ENCODE measurements around the gene DVL3. TPM values are rescaled to one million over a fixed set of nuclear protein-coding genes. Genes with fewer than 3 reads are reported as not detected.

DVL3 gene
- total RNA-seq, 1 experiment from 2014 or later, result 86.7 TPM

DNA sequence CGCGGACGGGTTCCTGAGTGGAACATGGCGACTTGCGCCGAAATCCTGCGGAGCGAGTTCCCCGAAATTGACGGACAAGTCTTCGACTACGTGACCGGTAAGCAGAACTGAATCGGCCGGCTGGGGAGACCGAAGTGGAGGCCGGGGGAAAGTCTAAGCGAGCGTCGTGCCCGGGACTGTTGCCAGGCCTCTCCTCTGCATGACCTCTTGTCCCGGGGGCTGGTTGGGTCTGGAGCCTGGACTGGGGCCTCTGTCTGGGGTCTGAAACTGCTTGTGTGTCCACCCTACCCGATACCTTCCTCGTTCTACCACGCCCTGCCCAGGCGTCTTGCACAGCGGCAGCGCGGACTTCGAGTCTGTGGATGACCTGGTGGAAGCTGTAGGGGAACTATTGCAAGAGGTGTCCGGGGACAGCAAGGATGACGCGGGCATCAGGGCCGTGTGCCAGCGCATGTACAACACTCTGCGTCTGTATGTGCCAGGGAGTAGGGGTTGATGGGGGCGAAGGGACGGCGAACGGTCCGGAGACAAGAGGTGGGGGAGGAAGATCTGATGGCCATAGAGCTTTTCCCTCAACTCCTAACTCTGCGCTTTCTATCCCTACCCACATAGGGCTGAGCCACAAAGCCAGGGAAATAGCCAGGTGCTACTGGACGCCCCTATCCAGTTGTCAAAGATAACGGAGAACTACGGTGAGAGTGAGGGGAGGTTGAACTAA lies 31.2 kb downstream of the DVL3 start, which contains the start of gene ABCF3:
TSS of gene ABCF3 (plus strand) at position 16 of the 718 bp plus-strand sequence. CDS start at position 25, 9 bp downstream.
- H3K4me3 ChIP-seq (ENCODE audit: low read depth, low read length), result peak within 1 kb of the TSS; percentile 95
- intact Hi-C loops (cut with micrococcal nuclease; ENCODE audit: unreplicated experiment), result loop anchor here (2.0 kb wide), 1 partner anchor 42 kb away; the partner anchor contains the start of gene VWA5B2
- DNase-seq, result no peak
- H3K4me1 ChIP-seq, result 0 out of 2 replicates have a peak, but pooled peaks cover 8% of the 10 kb centered on the region
- H3K27me3 ChIP-seq (replicated peaks; ENCODE audit: control insufficient read depth, insufficient read depth, low read length), result no peaks in the 10 kb centered on the region
- no TSS peak for BruUV-seq (replicated peaks)
- TF ChIP-seq, protein P1, sequence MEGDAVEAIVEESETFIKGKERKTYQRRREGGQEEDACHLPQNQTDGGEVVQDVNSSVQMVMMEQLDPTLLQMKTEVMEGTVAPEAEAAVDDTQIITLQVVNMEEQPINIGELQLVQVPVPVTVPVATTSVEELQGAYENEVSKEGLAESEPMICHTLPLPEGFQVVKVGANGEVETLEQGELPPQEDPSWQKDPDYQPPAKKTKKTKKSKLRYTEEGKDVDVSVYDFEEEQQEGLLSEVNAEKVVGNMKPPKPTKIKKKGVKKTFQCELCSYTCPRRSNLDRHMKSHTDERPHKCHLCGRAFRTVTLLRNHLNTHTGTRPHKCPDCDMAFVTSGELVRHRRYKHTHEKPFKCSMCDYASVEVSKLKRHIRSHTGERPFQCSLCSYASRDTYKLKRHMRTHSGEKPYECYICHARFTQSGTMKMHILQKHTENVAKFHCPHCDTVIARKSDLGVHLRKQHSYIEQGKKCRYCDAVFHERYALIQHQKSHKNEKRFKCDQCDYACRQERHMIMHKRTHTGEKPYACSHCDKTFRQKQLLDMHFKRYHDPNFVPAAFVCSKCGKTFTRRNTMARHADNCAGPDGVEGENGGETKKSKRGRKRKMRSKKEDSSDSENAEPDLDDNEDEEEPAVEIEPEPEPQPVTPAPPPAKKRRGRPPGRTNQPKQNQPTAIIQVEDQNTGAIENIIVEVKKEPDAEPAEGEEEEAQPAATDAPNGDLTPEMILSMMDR (IDR thresholded peaks at IDR 0.05; ENCODE audit: insufficient read depth in 1 of 2, low read depth in 1 of 2, low read length in 1 of 2, severe bottlenecking in 1 of 2, unreplicated experiment in 1 of 2), result no peak
- ChIA-PET POLR2A (interaction anchor here (0.5 to 1.4 kb wide), 9 partner anchors 11 to 168 kb away, joined by 3 to 8 read pairs (median 4); partner anchors contain the start of genes ABCC5, AP2M1 and EIF2B5), CTCF (interaction anchor here (0.9 to 1.0 kb wide), 2 partner anchors 9 to 41 kb away, joined by 3 to 4 read pairs; no protein-coding TSS in a partner anchor)
- peaks cover 15% of the 10 kb centered on the region for H3K4me1 Mint-ChIP-seq (ENCODE audit: low read depth, unreplicated experiment)
- H3K27ac Mint-ChIP-seq (ENCODE audit: unreplicated experiment), result peak within 1 kb of the TSS; percentile 96
- no peaks in the 10 kb centered on the region for H3K27me3 Mint-ChIP-seq (ENCODE audit: insufficient read depth, unreplicated experiment)
- H3K9me3 Mint-ChIP-seq (ENCODE audit: unreplicated experiment), result no peaks in the 10 kb centered on the region
- peaks cover 3% of the 10 kb centered on the region; the same call in 1 of the 2 replicates for H3K36me3 ChIP-seq (ENCODE audit: control insufficient read depth, insufficient read depth, low read length)
- peaks cover 68% of the 10 kb centered on the region for H3K36me3 Mint-ChIP-seq (ENCODE audit: insufficient read depth, unreplicated experiment)
- H3K4me3 Mint-ChIP-seq (ENCODE audit: unreplicated experiment), result peak within 1 kb of the TSS; percentile 86
- H3K9me3 ChIP-seq, result no peaks in the 10 kb centered on the region

DNA sequence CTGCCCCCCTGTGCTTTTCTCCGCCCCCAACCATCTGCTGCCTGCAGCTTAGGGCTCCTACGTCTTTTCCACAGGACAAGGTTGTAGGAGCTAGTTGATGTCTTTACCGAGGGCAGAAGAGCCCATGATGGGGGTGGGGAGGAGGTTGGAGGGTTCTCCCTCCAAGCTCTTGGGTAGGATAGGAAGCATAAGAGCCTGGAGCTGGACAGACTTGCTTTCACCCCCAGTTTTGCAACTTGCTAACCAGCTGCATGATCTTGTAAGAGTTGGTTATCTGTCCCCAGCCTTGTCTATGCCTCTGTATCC lies 31.7 kb downstream of the DVL3 start:
- no peaks in the 10 kb centered on the region for H3K9me3 ChIP-seq
- peak overlapping the region; percentile 95 for H3K4me3 ChIP-seq (ENCODE audit: low read depth, low read length)
- H3K27me3 Mint-ChIP-seq (ENCODE audit: insufficient read depth, unreplicated experiment), result no peaks in the 10 kb centered on the region
- H3K4me1 ChIP-seq, result 0 out of 2 replicates have a peak, but pooled peaks cover 8% of the 10 kb centered on the region
- POLR2A ChIA-PET, result interaction anchor here (0.5 to 1.1 kb wide), 2 partner anchors 10 to 48 kb away, joined by 3 to 6 read pairs; no protein-coding TSS in a partner anchor
- H3K27ac Mint-ChIP-seq (ENCODE audit: unreplicated experiment), result peak overlapping the region; percentile 96
- no peak for DNase-seq
- peaks cover 1% of the 10 kb centered on the region; the same call in 1 of the 2 replicates for H3K36me3 ChIP-seq (ENCODE audit: control insufficient read depth, insufficient read depth, low read length)
- peak overlapping the region; percentile 86 for H3K4me3 Mint-ChIP-seq (ENCODE audit: unreplicated experiment)
- no peaks in the 10 kb centered on the region for H3K9me3 Mint-ChIP-seq (ENCODE audit: unreplicated experiment)
- TF ChIP-seq, protein P1 (IDR thresholded peaks at IDR 0.05; ENCODE audit: insufficient read depth in 1 of 2, low read depth in 1 of 2, low read length in 1 of 2, severe bottlenecking in 1 of 2, unreplicated experiment in 1 of 2), result no peak
- peaks cover 15% of the 10 kb centered on the region for H3K4me1 Mint-ChIP-seq (ENCODE audit: low read depth, unreplicated experiment)
- H3K36me3 Mint-ChIP-seq (ENCODE audit: insufficient read depth, unreplicated experiment), result peaks cover 67% of the 10 kb centered on the region
- intact Hi-C loops (cut with micrococcal nuclease; ENCODE audit: unreplicated experiment), result loop anchor here (2.0 kb wide), 1 partner anchor 42 kb away; the partner anchor contains the start of gene VWA5B2
- no peaks in the 10 kb centered on the region for H3K27me3 ChIP-seq (replicated peaks; ENCODE audit: control insufficient read depth, insufficient read depth, low read length)
- CTCF ChIA-PET, result no interaction called here
- TSS peak; percentile 53 for BruUV-seq (replicated peaks)

DNA sequence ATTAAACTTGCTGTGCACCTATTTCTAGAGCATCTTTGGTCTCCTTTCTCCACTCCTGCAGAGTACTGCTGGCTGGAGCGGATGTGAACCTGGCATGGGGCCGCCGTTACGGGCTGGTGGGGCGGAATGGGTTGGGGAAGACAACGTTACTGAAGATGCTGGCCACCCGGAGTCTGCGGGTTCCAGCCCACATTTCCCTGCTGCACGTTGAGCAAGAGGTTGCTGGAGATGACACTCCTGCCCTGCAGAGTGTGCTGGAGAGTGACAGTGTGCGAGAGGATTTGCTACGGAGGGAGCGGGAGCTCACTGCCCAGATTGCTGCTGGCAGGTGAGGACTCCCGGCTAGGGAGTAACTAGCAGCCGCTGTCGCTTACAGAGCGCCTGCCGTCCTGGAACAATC lies 32.9 kb downstream of the DVL3 start:
- no peak overlapping the region for H3K4me3 ChIP-seq (ENCODE audit: low read depth, low read length)
- DNase-seq, result no peak
- Mint-ChIP-seq H3K9me3 (ENCODE audit: unreplicated experiment) (no peaks in the 10 kb centered on the region), H3K36me3 (ENCODE audit: insufficient read depth, unreplicated experiment) (peaks cover 70% of the 10 kb centered on the region), H3K4me3 (ENCODE audit: unreplicated experiment) (no peak overlapping the region), H3K27ac (ENCODE audit: unreplicated experiment) (no peak overlapping the region), H3K4me1 (ENCODE audit: low read depth, unreplicated experiment) (peaks cover 15% of the 10 kb centered on the region), H3K27me3 (ENCODE audit: insufficient read depth, unreplicated experiment) (no peaks in the 10 kb centered on the region)
- intact Hi-C loops (cut with micrococcal nuclease; ENCODE audit: unreplicated experiment), result no loop called here
- BruUV-seq (replicated peaks), result no TSS peak
- POLR2A ChIA-PET, result no interaction called here
- TF ChIP-seq, protein P1 (IDR thresholded peaks at IDR 0.05; ENCODE audit: insufficient read depth in 1 of 2, low read depth in 1 of 2, low read length in 1 of 2, severe bottlenecking in 1 of 2, unreplicated experiment in 1 of 2), result no peak
- no peaks in the 10 kb centered on the region for H3K9me3 ChIP-seq
- H3K36me3 ChIP-seq (ENCODE audit: control insufficient read depth, insufficient read depth, low read length), result 0 out of 2 replicates have a peak, but pooled peaks cover 1% of the 10 kb centered on the region
- 0 out of 2 replicates have a peak, but pooled peaks cover 8% of the 10 kb centered on the region for H3K4me1 ChIP-seq
- H3K27me3 ChIP-seq (replicated peaks; ENCODE audit: control insufficient read depth, insufficient read depth, low read length), result no peaks in the 10 kb centered on the region
- CTCF ChIA-PET, result no interaction called here
